Measurements from ENCODE around the gene LTC4S.
A peak's percentile ranks its signal among the peaks of the same experiment; 100 is the strongest.

LTC4S gene

GRCh38 chr5:179794575-179794974, 789 bp downstream of the LTC4S start:
- peaks cover 7 to 26% (median 22%) of the 10 kb centered on the region in 4 experiments for H3K36me3 ChIP-seq (ENCODE audit: control insufficient read depth in 4 of 4, insufficient read depth in 4 of 4, low read length in 3 of 4)
- peak overlapping the region in 3 of 7 experiments; percentile 57 to 74 (median 72) for H3K4me3 ChIP-seq (ENCODE audit: control insufficient read depth in 1 of 7, extremely low read depth in 1 of 7, insufficient read depth in 4 of 7, low read depth in 2 of 7, low read length in 6 of 7)
- DNase-seq, result no peak
- H3K4me1 ChIP-seq (ENCODE audit: control extremely low read depth in 1 of 4, control insufficient read depth in 4 of 4, insufficient read depth in 4 of 4, low read length in 3 of 4), result peaks cover 5 to 57% (median 54%) of the 10 kb centered on the region in 4 experiments
- H3K9me3 ChIP-seq (ENCODE audit: control extremely low read depth in 1 of 5, control insufficient read depth in 4 of 5, insufficient read depth in 2 of 5, low read depth in 1 of 5, low read length in 4 of 5), result no peaks in the 10 kb centered on the region
- CTCF ChIA-PET, result interaction anchor here (1.1 to 8.3 kb wide), 9 partner anchors 8 to 79 kb away, joined by 3 to 211 read pairs (median 4); no protein-coding TSS in a partner anchor
- WGBS (ENCODE audit: insufficient coverage), result 94% methylated on average over 3 of the region's 3 CpGs
- POLR2A ChIA-PET, result interaction anchor here (1.3 to 4.1 kb wide), 4 partner anchors 25 to 62 kb away, joined by 4 to 16 read pairs (median 8); partner anchors contain the start of genes MAML1 and SQSTM1
- H3K27ac ChIP-seq (ENCODE audit: insufficient read depth in 1 of 2, low read depth in 1 of 2, low read length in 2 of 2, poor library complexity in 1 of 2, severe bottlenecking in 2 of 2), result no peak overlapping the region
- H3K27me3 ChIP-seq (replicated peaks in 2 of 5; ENCODE audit: control insufficient read depth in 4 of 5, insufficient read depth in 5 of 5, low read length in 4 of 5), result no peaks in the 10 kb centered on the region

- POLR2A ChIA-PET, result interaction anchor here (0.6 to 4.1 kb wide), 4 partner anchors 25 to 63 kb away, joined by 3 to 16 read pairs (median 8); partner anchors contain the start of genes MAML1 and SQSTM1
- peaks cover 11 to 33% (median 29%) of the 10 kb centered on the region in 4 experiments for H3K36me3 ChIP-seq (ENCODE audit: control insufficient read depth in 4 of 4, insufficient read depth in 4 of 4, low read length in 3 of 4)
These were observed 1.5 kb downstream of the LTC4S start for GRCh38 chr5:179795049-179795862.

DNA sequence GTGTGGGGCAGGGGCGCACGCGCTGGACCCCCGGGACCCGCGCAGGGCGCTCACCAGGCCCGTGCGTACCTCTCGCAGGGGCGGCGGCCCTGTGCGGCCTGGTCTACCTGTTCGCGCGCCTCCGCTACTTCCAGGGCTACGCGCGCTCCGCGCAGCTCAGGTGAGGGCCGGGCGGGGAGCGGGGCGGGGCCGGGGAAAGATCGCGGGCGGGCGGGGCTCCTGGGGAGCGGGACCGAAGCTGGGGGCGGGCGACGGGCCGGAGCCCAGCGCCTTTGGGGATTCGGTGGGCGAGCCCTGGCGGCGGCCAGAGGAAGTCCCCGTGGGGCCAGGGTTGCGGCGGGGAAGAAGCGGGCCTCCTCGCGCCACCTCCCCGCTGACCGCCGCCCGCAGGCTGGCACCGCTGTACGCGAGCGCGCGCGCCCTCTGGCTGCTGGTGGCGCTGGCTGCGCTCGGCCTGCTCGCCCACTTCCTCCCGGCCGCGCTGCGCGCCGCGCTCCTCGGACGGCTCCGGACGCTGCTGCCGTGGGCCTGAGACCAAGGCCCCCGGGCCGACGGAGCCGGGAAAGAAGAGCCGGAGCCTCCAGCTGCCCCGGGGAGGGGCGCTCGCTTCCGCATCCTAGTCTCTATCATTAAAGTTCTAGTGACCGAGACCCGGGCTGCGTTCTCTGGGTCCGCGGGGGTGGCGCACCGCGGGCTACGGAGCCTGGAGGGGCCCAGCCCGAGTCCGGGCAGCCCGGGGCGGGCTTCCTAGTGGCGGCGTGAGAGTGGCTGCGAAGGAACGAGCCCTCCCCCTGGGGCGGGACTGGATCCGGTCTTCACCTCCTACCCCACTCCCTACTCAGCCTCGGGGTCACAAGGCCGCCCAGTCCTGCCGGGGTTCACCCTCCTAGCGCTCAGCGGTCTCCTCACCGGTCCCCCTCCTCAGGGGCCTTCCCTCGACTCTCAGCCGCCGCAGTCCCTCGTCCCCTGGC, 2.4 kb downstream of the LTC4S start:
- WGBS (ENCODE audit: insufficient coverage), result 3% methylated on average over 73 of the region's 113 CpGs
- H3K36me3 ChIP-seq (ENCODE audit: control insufficient read depth in 4 of 4, insufficient read depth in 4 of 4, low read length in 3 of 4), result peaks cover 11 to 42% (median 35%) of the 10 kb centered on the region in 4 experiments
- CTCF ChIA-PET, result interaction anchor here (1.0 to 8.3 kb wide), 13 partner anchors 10 to 127 kb away, joined by 3 to 211 read pairs (median 4); no protein-coding TSS in a partner anchor
- peak; percentile 69 to 89 (median 76) for DNase-seq
- H3K4me3 ChIP-seq (ENCODE audit: control insufficient read depth in 1 of 7, extremely low read depth in 1 of 7, insufficient read depth in 4 of 7, low read depth in 2 of 7, low read length in 6 of 7), result peak overlapping the region; percentile 28 to 76 (median 66)
- H3K4me1 ChIP-seq (ENCODE audit: control extremely low read depth in 1 of 4, control insufficient read depth in 4 of 4, insufficient read depth in 4 of 4, low read length in 3 of 4), result peaks cover 5 to 56% (median 54%) of the 10 kb centered on the region in 4 experiments
- H3K27me3 ChIP-seq (replicated peaks in 2 of 5; ENCODE audit: control insufficient read depth in 4 of 5, insufficient read depth in 5 of 5, low read length in 4 of 5), result no peaks in the 10 kb centered on the region
- no peaks in the 10 kb centered on the region for H3K9me3 ChIP-seq (ENCODE audit: control extremely low read depth in 1 of 5, control insufficient read depth in 4 of 5, insufficient read depth in 2 of 5, low read depth in 1 of 5, low read length in 4 of 5)
- H3K27ac ChIP-seq (ENCODE audit: insufficient read depth in 1 of 2, low read depth in 1 of 2, low read length in 2 of 2, poor library complexity in 1 of 2, severe bottlenecking in 2 of 2), result peak overlapping the region in 1 of 2 experiments; percentile 34
- POLR2A ChIA-PET, result interaction anchor here (0.6 to 4.1 kb wide), 5 partner anchors 15 to 40 kb away, joined by 3 to 16 read pairs (median 3); partner anchors contain the start of gene SQSTM1

More at GRCh38 chr5:179795049-179795862, 1.5 kb downstream of the LTC4S start:
- CTCF ChIA-PET, result interaction anchor here (1.0 to 8.3 kb wide), 7 partner anchors 10 to 78 kb away, joined by 3 to 211 read pairs (median 4); no protein-coding TSS in a partner anchor
- Histone ChIP-seq H3K27me3 (replicated peaks in 2 of 5; ENCODE audit: control insufficient read depth in 4 of 5, insufficient read depth in 5 of 5, low read length in 4 of 5) (no peaks in the 10 kb centered on the region), H3K27ac (ENCODE audit: insufficient read depth in 1 of 2, low read depth in 1 of 2, low read length in 2 of 2, poor library complexity in 1 of 2, severe bottlenecking in 2 of 2) (no peak overlapping the region), H3K9me3 (ENCODE audit: control extremely low read depth in 1 of 5, control insufficient read depth in 4 of 5, insufficient read depth in 2 of 5, low read depth in 1 of 5, low read length in 4 of 5) (no peaks in the 10 kb centered on the region), H3K4me3 (ENCODE audit: control insufficient read depth in 1 of 7, extremely low read depth in 1 of 7, insufficient read depth in 4 of 7, low read depth in 2 of 7, low read length in 6 of 7) (peak overlapping the region; percentile 11 to 76 (median 66)), H3K4me1 (ENCODE audit: control extremely low read depth in 1 of 4, control insufficient read depth in 4 of 4, insufficient read depth in 4 of 4, low read length in 3 of 4) (peaks cover 5 to 57% (median 54%) of the 10 kb centered on the region in 4 experiments)
- no peak for DNase-seq
- WGBS (ENCODE audit: insufficient coverage), result 10% methylated on average over 49 of the region's 53 CpGs

DNA sequence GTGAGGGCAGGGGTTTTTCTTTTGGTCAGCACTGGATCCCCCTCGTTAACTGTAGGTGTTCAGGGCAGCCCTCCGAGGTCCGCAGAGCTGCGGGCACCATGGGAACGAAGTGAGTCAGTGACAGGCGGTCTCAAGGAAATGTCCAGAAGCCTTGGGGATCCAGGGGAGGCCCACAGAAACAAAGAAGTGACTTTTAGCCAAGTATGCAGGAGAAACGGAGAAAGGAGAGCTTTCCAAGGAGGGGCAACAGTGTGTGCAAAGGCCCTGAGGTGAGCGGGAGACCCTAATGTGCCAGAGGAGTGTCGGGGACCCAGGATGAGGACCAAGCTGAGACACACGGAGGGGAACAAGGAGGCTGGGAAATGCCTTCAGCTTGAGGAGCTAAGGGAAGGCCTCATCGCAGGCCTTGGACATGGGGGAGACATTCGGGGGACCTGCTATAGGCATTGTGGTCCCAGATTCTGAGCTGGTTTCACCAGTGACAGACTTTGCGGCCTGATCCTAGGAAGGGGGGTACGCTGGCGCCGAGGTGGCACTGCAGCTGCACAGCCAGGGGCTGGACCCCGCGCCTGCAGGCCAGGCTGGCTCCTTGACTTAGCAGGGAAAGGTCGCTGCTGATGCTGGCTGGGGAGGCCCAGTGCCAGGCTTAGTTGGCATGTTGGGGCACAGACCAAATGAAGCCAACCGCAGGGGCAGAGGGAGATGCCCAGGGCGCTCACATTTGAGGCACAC, 3.3 kb downstream of the LTC4S start:
- Histone ChIP-seq H3K27me3 (replicated peaks in 2 of 5; ENCODE audit: control insufficient read depth in 4 of 5, insufficient read depth in 5 of 5, low read length in 4 of 5) (no peaks in the 10 kb centered on the region), H3K4me3 (ENCODE audit: control insufficient read depth in 1 of 7, extremely low read depth in 1 of 7, insufficient read depth in 4 of 7, low read depth in 2 of 7, low read length in 6 of 7) (peak overlapping the region in 5 of 7 experiments; percentile 61 to 76 (median 72)), H3K4me1 (ENCODE audit: control extremely low read depth in 1 of 4, control insufficient read depth in 4 of 4, insufficient read depth in 4 of 4, low read length in 3 of 4) (peaks cover 5 to 55% (median 50%) of the 10 kb centered on the region in 4 experiments), H3K9me3 (ENCODE audit: control extremely low read depth in 1 of 5, control insufficient read depth in 4 of 5, insufficient read depth in 2 of 5, low read depth in 1 of 5, low read length in 4 of 5) (no peaks in the 10 kb centered on the region), H3K27ac (ENCODE audit: insufficient read depth in 1 of 2, low read depth in 1 of 2, low read length in 2 of 2, poor library complexity in 1 of 2, severe bottlenecking in 2 of 2) (peak overlapping the region in 1 of 2 experiments; percentile 34), H3K36me3 (ENCODE audit: control insufficient read depth in 4 of 4, insufficient read depth in 4 of 4, low read length in 3 of 4) (peaks cover 11 to 45% (median 36%) of the 10 kb centered on the region in 4 experiments)
- DNase-seq, result no peak
- ChIA-PET POLR2A (interaction anchor here (0.7 to 1.1 kb wide), 3 partner anchors 9 to 40 kb away, joined by 3 read pairs; no protein-coding TSS in a partner anchor), CTCF (interaction anchor here (0.8 to 8.3 kb wide), 16 partner anchors 9 to 157 kb away, joined by 3 to 211 read pairs (median 4); no protein-coding TSS in a partner anchor)
- WGBS (ENCODE audit: insufficient coverage), result 95% methylated on average over 21 of the region's 21 CpGs

DNA sequence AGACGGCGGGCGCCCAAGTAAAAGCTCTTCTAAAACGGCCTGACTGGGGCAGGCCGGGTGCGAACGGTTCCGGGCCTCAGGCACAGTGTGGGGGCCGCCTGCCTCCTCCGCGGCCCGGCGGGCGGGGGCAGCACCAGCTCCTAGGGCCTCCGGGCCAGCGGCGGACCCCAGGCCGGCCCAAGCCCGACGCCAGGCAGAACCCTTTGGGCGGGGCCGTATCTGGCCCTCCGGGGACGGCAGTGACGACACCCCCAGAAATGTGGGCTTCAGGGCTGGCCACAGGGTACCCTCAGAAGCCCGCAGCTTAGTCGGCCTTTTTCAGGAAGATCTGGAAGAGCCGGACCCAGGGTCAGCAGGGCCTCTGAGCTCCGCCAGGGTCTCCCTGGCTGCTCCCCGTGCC, 4.0 kb downstream of the LTC4S start:
- POLR2A ChIA-PET, result interaction anchor here (1.1 kb wide), 1 partner anchor 39 kb away, joined by 3 read pairs; no protein-coding TSS in a partner anchor
- no peak overlapping the region for H3K4me3 ChIP-seq (ENCODE audit: control insufficient read depth in 1 of 7, extremely low read depth in 1 of 7, insufficient read depth in 4 of 7, low read depth in 2 of 7, low read length in 6 of 7)
- WGBS (ENCODE audit: insufficient coverage), result 96% methylated on average over 26 of the region's 30 CpGs

More for the DNA sequence above, 4.0 kb downstream of the LTC4S start:
- Histone ChIP-seq H3K36me3 (ENCODE audit: control insufficient read depth in 4 of 4, insufficient read depth in 4 of 4, low read length in 3 of 4) (peaks cover 11 to 47% (median 38%) of the 10 kb centered on the region in 4 experiments), H3K4me1 (ENCODE audit: control extremely low read depth in 1 of 4, control insufficient read depth in 4 of 4, insufficient read depth in 4 of 4, low read length in 3 of 4) (peaks cover 5 to 55% (median 50%) of the 10 kb centered on the region in 4 experiments), H3K27ac (ENCODE audit: insufficient read depth in 1 of 2, low read depth in 1 of 2, low read length in 2 of 2, poor library complexity in 1 of 2, severe bottlenecking in 2 of 2) (no peak overlapping the region), H3K27me3 (replicated peaks in 2 of 5; ENCODE audit: control insufficient read depth in 4 of 5, insufficient read depth in 5 of 5, low read length in 4 of 5) (no peaks in the 10 kb centered on the region), H3K9me3 (ENCODE audit: control extremely low read depth in 1 of 5, control insufficient read depth in 4 of 5, insufficient read depth in 2 of 5, low read depth in 1 of 5, low read length in 4 of 5) (no peaks in the 10 kb centered on the region)
- CTCF ChIA-PET, result interaction anchor here (1.0 to 8.3 kb wide), 13 partner anchors 10 to 158 kb away, joined by 3 to 211 read pairs (median 4); no protein-coding TSS in a partner anchor
- no peak for DNase-seq
